Loucy (cell line): ENCODE results near the gene TECTB.

Experiments used
- H2AFZ ChIP-seq: fragments of 200-600 bp; sonication (generic); 2 replicates; pipeline ENCODE4 v1.6.0; 2016; ENCODE audit warnings: antibody characterized with exemption, mild to moderate bottlenecking, low read length, moderate library complexity
- H3F3A ChIP-seq: fragments of 200-600 bp; 2 replicates; pipeline ENCODE4 v1.6.0; 2016; ENCODE audit warnings: antibody characterized with exemption, low read depth, mild to moderate bottlenecking
- H3K27me3 ChIP-seq: fragments of 200-600 bp; sonication (generic); 2 replicates; pipeline ENCODE4 v1.6.1; 2014; ENCODE audit warnings: low read length, mild to moderate bottlenecking; ENCODE audit not compliant: insufficient read depth, poor library complexity, severe bottlenecking
- H3K36me3 ChIP-seq: fragments of 200-600 bp; sonication (generic); 2 replicates; pipeline ENCODE4 v1.6.1; 2016; ENCODE audit warnings: low read length; ENCODE audit not compliant: insufficient read depth
- H3K4me1 ChIP-seq: fragments of 200-600 bp; sonication (generic); 2 replicates; pipeline ENCODE4 v1.5.1; 2014; ENCODE audit warnings: low read length, mild to moderate bottlenecking; ENCODE audit not compliant: insufficient read depth, poor library complexity, severe bottlenecking
- H3K4me2 ChIP-seq: fragments of 200-600 bp; sonication (generic); 2 replicates; pipeline ENCODE4 v1.6.0; 2014; ENCODE audit warnings: antibody characterized with exemption, low read length, low read depth, mild to moderate bottlenecking; ENCODE audit not compliant: poor library complexity, severe bottlenecking
- H3K4me3 ChIP-seq: fragments of 200-600 bp; sonication (generic); 2 replicates; pipeline ENCODE4 v1.5.1; 2014; ENCODE audit warnings: low read length, mild to moderate bottlenecking, mixed read lengths; ENCODE audit not compliant: poor library complexity, severe bottlenecking
- H3K79me2 ChIP-seq: fragments of 200-600 bp; sonication (generic); 2 replicates; pipeline ENCODE4 v1.6.1; 2014; ENCODE audit warnings: low read length; ENCODE audit not compliant: insufficient read depth
- H3K9ac ChIP-seq: fragments of 200-600 bp; sonication (generic); 2 replicates; pipeline ENCODE4 v1.6.0; 2014; ENCODE audit warnings: mild to moderate bottlenecking, low read depth, low read length, moderate library complexity; ENCODE audit not compliant: poor library complexity, severe bottlenecking
- H3K9me2 ChIP-seq: fragments of 200-600 bp; sonication (generic); replicated peaks from 2 replicates; pipeline ENCODE4 v1.6.1; 2016; ENCODE audit warnings: low read depth, low read length, mixed read lengths
- H3K9me3 ChIP-seq: fragments of 200-600 bp; sonication (generic); 2 replicates; pipeline ENCODE4 v1.6.1; 2014; ENCODE audit warnings: mild to moderate bottlenecking, antibody characterized with exemption, low read length, low read depth; ENCODE audit not compliant: insufficient read depth
- H4K20me1 ChIP-seq: fragments of 200-600 bp; sonication (generic); 2 replicates; pipeline ENCODE4 v1.6.0; 2014; ENCODE audit warnings: antibody characterized with exemption, low read length, mild to moderate bottlenecking; ENCODE audit not compliant: insufficient read depth, poor library complexity, severe bottlenecking
- CTCF ChIP-seq: fragments of 200-600 bp; sonication (generic); conservative IDR thresholded peaks from 2 replicates; pipeline ENCODE4 v1.5.1; 2014; ENCODE audit warnings: mild to moderate bottlenecking, antibody characterized with exemption, low read length
- EZH2phosphoT487 ChIP-seq: fragments of 200-600 bp; IDR thresholded peaks from 2 replicates; pipeline ENCODE4 v1.6.1; 2018; ENCODE audit warnings: antibody characterized with exemption, mild to moderate bottlenecking, moderate library complexity, borderline replicate concordance

TECTB gene

DNA sequence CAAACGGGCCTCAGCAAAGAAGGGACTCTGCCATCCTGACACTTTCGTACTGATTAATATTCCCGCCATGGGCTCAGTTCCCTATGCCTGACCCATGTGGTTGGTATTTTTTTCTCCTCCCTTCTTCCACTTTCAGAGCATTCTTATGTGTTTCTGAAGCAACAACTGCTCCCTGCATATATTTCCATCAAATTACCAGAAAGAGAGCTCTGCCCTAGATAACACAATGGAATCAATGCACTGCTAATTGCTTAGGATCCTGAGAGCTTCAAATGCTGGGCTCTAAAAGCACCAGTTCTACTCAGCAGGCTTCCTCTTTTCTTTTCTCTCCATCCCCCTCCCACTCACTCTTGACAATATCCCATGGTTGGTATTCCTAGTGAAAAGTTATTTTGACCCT lies 5.3 kb downstream of the TECTB start:
- no peak overlapping the region for H3K4me3 ChIP-seq
- no peaks in the 10 kb centered on the region for H3K27me3 ChIP-seq
- no peaks in the 10 kb centered on the region for H3F3A ChIP-seq
- no peaks in the 10 kb centered on the region for H3K79me2 ChIP-seq
- H3K36me3 ChIP-seq = no peaks in the 10 kb centered on the region
- H3K4me2 ChIP-seq = no peak overlapping the region
- H4K20me1 ChIP-seq = no peaks in the 10 kb centered on the region
- no peak overlapping the region for H3K9ac ChIP-seq
- no peak overlapping the region for H2AFZ ChIP-seq
- no peaks in the 10 kb centered on the region for H3K9me3 ChIP-seq
- TF ChIP-seq EZH2phosphoT487 (no peak), CTCF (no peak)
- H3K9me2 ChIP-seq = no peaks in the 10 kb centered on the region
- no peaks in the 10 kb centered on the region for H3K4me1 ChIP-seq

DNA sequence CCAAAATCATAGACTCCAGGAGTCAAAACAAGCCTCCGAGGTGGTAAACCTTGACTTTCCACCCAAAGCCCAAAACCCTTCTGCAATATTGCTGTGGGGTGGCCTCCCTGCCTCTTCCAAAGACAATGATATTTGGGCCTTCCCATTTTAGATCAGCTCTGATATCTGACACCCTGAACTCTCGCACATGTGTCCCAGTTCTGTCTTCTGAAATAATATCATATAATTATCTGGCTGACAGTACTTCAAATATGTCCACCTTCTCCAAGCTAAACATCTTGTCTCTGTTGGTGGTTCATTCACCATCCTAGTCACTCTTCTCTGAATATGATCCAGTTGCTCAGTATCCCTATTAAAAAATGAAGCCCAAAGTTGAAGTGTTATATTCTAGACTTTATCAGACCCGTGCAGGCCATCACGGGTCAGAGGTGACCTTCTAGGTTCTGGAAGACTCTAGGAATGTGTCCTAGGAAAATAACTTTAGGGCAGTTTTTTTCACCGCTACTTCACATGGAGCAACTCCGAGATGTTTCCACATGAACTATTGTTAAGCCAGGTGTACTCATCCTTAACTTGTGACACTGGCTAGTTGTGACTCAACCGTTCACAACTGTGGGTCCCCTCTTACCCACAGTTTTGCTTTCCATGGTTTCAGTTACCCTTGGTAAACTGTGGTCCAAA lies 6.3 kb downstream of the TECTB start:
- no peak overlapping the region for H3K9ac ChIP-seq
- no peaks in the 10 kb centered on the region for H3K9me2 ChIP-seq
- no peaks in the 10 kb centered on the region for H3K27me3 ChIP-seq
- H3K4me3 ChIP-seq = no peak overlapping the region
- no peaks in the 10 kb centered on the region for H3K79me2 ChIP-seq
- TF ChIP-seq CTCF (no peak), EZH2phosphoT487 (no peak)
- H3K4me1 ChIP-seq = no peaks in the 10 kb centered on the region
- no peaks in the 10 kb centered on the region for H3K9me3 ChIP-seq
- H3K36me3 ChIP-seq = no peaks in the 10 kb centered on the region
- no peak overlapping the region for H2AFZ ChIP-seq
- no peak overlapping the region for H3K4me2 ChIP-seq
- no peaks in the 10 kb centered on the region for H4K20me1 ChIP-seq
- H3F3A ChIP-seq = no peaks in the 10 kb centered on the region

GRCh38 chr10:112290054-112290373 lies 6.8 kb downstream of the TECTB start:
- Histone ChIP-seq H3K9me3 (no peaks in the 10 kb centered on the region), H3K4me2 (no peak overlapping the region), H3K9ac (no peak overlapping the region), H2AFZ (no peak overlapping the region), H3K4me1 (no peaks in the 10 kb centered on the region), H3F3A (no peaks in the 10 kb centered on the region), H3K27me3 (no peaks in the 10 kb centered on the region), H3K9me2 (no peaks in the 10 kb centered on the region), H4K20me1 (no peaks in the 10 kb centered on the region), H3K79me2 (no peaks in the 10 kb centered on the region), H3K36me3 (no peaks in the 10 kb centered on the region), H3K4me3 (no peak overlapping the region)
- TF ChIP-seq EZH2phosphoT487 (no peak), CTCF (no peak)
